ENCODE measurements around the gene NPC2.

DNA sequence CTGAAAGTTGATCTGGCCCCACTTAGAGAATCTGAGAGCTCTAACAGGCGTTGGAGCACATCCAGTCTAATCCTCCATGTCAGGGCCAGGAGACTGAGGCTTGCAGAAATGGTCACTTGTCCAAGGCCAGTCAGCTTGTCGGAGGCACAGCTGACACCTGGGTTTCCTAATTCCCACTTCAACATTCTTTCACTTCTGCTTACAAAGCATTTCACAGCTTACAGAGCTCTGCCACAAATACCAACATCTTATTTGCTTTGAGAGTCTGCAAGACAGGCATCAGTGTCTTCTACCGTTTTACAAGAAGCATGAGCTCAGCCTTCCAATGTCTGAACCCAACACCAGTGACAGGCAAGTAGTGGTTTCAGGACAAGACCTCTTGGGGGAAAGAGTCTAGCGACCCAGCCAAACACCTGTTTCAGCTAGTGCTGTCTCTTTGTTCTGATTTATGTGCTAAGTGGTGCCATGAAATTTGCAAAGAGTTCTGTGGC, 32.3 kb upstream of the NPC2 start:
- no peak for TF ChIP-seq POLR2A (IDR thresholded peaks at IDR 0.05)
- TF ChIP-seq, protein P1, sequence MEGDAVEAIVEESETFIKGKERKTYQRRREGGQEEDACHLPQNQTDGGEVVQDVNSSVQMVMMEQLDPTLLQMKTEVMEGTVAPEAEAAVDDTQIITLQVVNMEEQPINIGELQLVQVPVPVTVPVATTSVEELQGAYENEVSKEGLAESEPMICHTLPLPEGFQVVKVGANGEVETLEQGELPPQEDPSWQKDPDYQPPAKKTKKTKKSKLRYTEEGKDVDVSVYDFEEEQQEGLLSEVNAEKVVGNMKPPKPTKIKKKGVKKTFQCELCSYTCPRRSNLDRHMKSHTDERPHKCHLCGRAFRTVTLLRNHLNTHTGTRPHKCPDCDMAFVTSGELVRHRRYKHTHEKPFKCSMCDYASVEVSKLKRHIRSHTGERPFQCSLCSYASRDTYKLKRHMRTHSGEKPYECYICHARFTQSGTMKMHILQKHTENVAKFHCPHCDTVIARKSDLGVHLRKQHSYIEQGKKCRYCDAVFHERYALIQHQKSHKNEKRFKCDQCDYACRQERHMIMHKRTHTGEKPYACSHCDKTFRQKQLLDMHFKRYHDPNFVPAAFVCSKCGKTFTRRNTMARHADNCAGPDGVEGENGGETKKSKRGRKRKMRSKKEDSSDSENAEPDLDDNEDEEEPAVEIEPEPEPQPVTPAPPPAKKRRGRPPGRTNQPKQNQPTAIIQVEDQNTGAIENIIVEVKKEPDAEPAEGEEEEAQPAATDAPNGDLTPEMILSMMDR (IDR thresholded peaks at IDR 0.05) = no peak
